Activated naive CD8-positive, alpha-beta T cell treated with anti-CD3 and anti-CD28 coated beads, Interleukin-2, amount 10 ng/mL, durations not matched to agents 7 days and 5 days (primary cell): ENCODE data around the gene NHEJ1. TPM values are rescaled to one million over a fixed set of nuclear protein-coding genes. Genes with fewer than 3 reads are reported as not detected.

Source experiments
- ATAC-seq: fragments of 150-1000 bp; cut with Tn5 transposase; one replicate; pipeline ENCODE4 v1.10.0; 2021; ENCODE audit warnings: low read depth, moderate library complexity
- POLR2A ChIA-PET: fragments of 350-600 bp; sonication (Branson Sonifier 250); formaldehyde crosslinking; loops from one replicate; lab custom pipeline; 2021; ENCODE audit warnings: antibody characterized with exemption; lab: Charles Lee
- DNase-seq: peaks from one replicate; pipeline ENCODE4 v3.0.0; 2021
- H3K27ac Mint-ChIP-seq: one replicate; pipeline ENCODE4 v1.8.0; 2022; ENCODE audit warnings: mild to moderate bottlenecking, mixed read lengths
- H3K27me3 Mint-ChIP-seq: one replicate; pipeline ENCODE4 v1.8.0; 2022; ENCODE audit warnings: mild to moderate bottlenecking, moderate library complexity, mixed read lengths
- H3K36me3 Mint-ChIP-seq: one replicate; pipeline ENCODE4 v1.8.0; 2021; ENCODE audit warnings: mild to moderate bottlenecking, mixed read lengths
- H3K4me1 Mint-ChIP-seq: one replicate; pipeline ENCODE4 v1.8.0; 2021; ENCODE audit warnings: mixed read lengths
- H3K4me3 Mint-ChIP-seq: one replicate; pipeline ENCODE4 v1.8.0; 2022; ENCODE audit warnings: mild to moderate bottlenecking, moderate library complexity, mixed read lengths
- H3K9me3 Mint-ChIP-seq: one replicate; pipeline ENCODE4 v1.8.0; 2021; ENCODE audit warnings: mixed read lengths
- total RNA-seq, 2 experiments: library from RNA; stranded (reverse); gene quantifications; one replicate each; pipeline ENCODE4 v1.2.3, GENCODE V29; 2021

Gene NHEJ1
- total RNA-seq, 2 experiments from 2014 or later = 16.7 to 17.1 TPM

- no peak overlapping the region for H3K27ac Mint-ChIP-seq
- H3K4me1 Mint-ChIP-seq = peaks cover 16% of the 10 kb centered on the region
- peaks cover 3% of the 10 kb centered on the region for H3K36me3 Mint-ChIP-seq
- ATAC-seq (peak; percentile 68), DNase-seq (no peak)
- no peaks in the 10 kb centered on the region for H3K9me3 Mint-ChIP-seq
- POLR2A ChIA-PET = no interaction called here
- H3K27me3 Mint-ChIP-seq = no peaks in the 10 kb centered on the region
- no peak overlapping the region for H3K4me3 Mint-ChIP-seq
Observed at GRCh38 chr2:219124381-219125110, 36.1 kb downstream of the NHEJ1 start.

- H3K27me3 Mint-ChIP-seq = no peaks in the 10 kb centered on the region
- POLR2A ChIA-PET = no interaction called here
- peaks cover 13% of the 10 kb centered on the region for H3K4me1 Mint-ChIP-seq
- no peaks in the 10 kb centered on the region for H3K9me3 Mint-ChIP-seq
- no peak for ATAC-seq
- DNase-seq = no peak
- H3K36me3 Mint-ChIP-seq = peaks cover 3% of the 10 kb centered on the region
- H3K4me3 Mint-ChIP-seq = no peak overlapping the region
- H3K27ac Mint-ChIP-seq = no peak overlapping the region
Observed at GRCh38 chr2:219123356-219124135, 37.1 kb downstream of the NHEJ1 start.

GRCh38 chr2:219122202-219122980, 38.2 kb downstream of the NHEJ1 start:
- H3K27me3 Mint-ChIP-seq = no peaks in the 10 kb centered on the region
- no peak overlapping the region for H3K27ac Mint-ChIP-seq
- DNase-seq (no peak), ATAC-seq (no peak)
- no peaks in the 10 kb centered on the region for H3K9me3 Mint-ChIP-seq
- POLR2A ChIA-PET = no interaction called here
- no peak overlapping the region for H3K4me3 Mint-ChIP-seq
- H3K4me1 Mint-ChIP-seq = peaks cover 11% of the 10 kb centered on the region
- peaks cover 3% of the 10 kb centered on the region for H3K36me3 Mint-ChIP-seq

- POLR2A ChIA-PET = no interaction called here
- no peak overlapping the region for H3K4me3 Mint-ChIP-seq
- no peak for ATAC-seq
Observed at GRCh38 chr2:219120082-219120481, 40.5 kb downstream of the NHEJ1 start.

GRCh38 chr2:219119422-219120043, 41.1 kb downstream of the NHEJ1 start:
- H3K4me3 Mint-ChIP-seq = no peak overlapping the region
- H3K9me3 Mint-ChIP-seq = no peaks in the 10 kb centered on the region
- H3K4me1 Mint-ChIP-seq = peaks cover 5% of the 10 kb centered on the region
- no peaks in the 10 kb centered on the region for H3K36me3 Mint-ChIP-seq
- POLR2A ChIA-PET = interaction anchor here (0.6 kb wide), 1 partner anchor 92 kb away, joined by 5 read pairs; no protein-coding TSS in a partner anchor
- H3K27me3 Mint-ChIP-seq = no peaks in the 10 kb centered on the region
- ATAC-seq (no peak), DNase-seq (peak; percentile 49)
- no peak overlapping the region for H3K27ac Mint-ChIP-seq

More at GRCh38 chr2:219120082-219120481, 40.5 kb downstream of the NHEJ1 start:
- no peaks in the 10 kb centered on the region for H3K27me3 Mint-ChIP-seq
- no peak for DNase-seq
- H3K36me3 Mint-ChIP-seq = no peaks in the 10 kb centered on the region
- no peak overlapping the region for H3K27ac Mint-ChIP-seq
- peaks cover 9% of the 10 kb centered on the region for H3K4me1 Mint-ChIP-seq
- H3K9me3 Mint-ChIP-seq = no peaks in the 10 kb centered on the region

GRCh38 chr2:219118504-219118903, 42.1 kb downstream of the NHEJ1 start:
- DNase-seq (no peak), ATAC-seq (no peak)
- Mint-ChIP-seq H3K27ac (no peak overlapping the region), H3K9me3 (no peaks in the 10 kb centered on the region), H3K27me3 (no peaks in the 10 kb centered on the region), H3K4me3 (no peak overlapping the region), H3K36me3 (no peaks in the 10 kb centered on the region), H3K4me1 (no peaks in the 10 kb centered on the region)
- POLR2A ChIA-PET = no interaction called here

- H3K27me3 Mint-ChIP-seq = no peaks in the 10 kb centered on the region
- no peaks in the 10 kb centered on the region for H3K4me1 Mint-ChIP-seq
- H3K9me3 Mint-ChIP-seq = no peaks in the 10 kb centered on the region
- DNase-seq = no peak
- H3K27ac Mint-ChIP-seq = no peak overlapping the region
- ATAC-seq = no peak
- POLR2A ChIA-PET = no interaction called here
- no peaks in the 10 kb centered on the region for H3K36me3 Mint-ChIP-seq
- H3K4me3 Mint-ChIP-seq = no peak overlapping the region
Observed at GRCh38 chr2:219116776-219117646, 43.6 kb downstream of the NHEJ1 start.

GRCh38 chr2:219112651-219113338, 47.8 kb downstream of the NHEJ1 start:
- Mint-ChIP-seq H3K27ac (no peak overlapping the region), H3K27me3 (no peaks in the 10 kb centered on the region), H3K9me3 (no peaks in the 10 kb centered on the region), H3K4me1 (peaks cover 8% of the 10 kb centered on the region), H3K36me3 (peaks cover 3% of the 10 kb centered on the region), H3K4me3 (no peak overlapping the region)
- no peak for ATAC-seq
- POLR2A ChIA-PET = no interaction called here
- no peak for DNase-seq

- peaks cover 8% of the 10 kb centered on the region for H3K4me1 Mint-ChIP-seq
- POLR2A ChIA-PET = no interaction called here
- ATAC-seq = no peak
Observed at GRCh38 chr2:219112062-219112406, 48.6 kb downstream of the NHEJ1 start.

GRCh38 chr2:219111375-219112061, 49.1 kb downstream of the NHEJ1 start:
- no peaks in the 10 kb centered on the region for H3K9me3 Mint-ChIP-seq
- H3K27me3 Mint-ChIP-seq = no peaks in the 10 kb centered on the region
- no peak for ATAC-seq
- no peak overlapping the region for H3K27ac Mint-ChIP-seq
- peaks cover 3% of the 10 kb centered on the region for H3K36me3 Mint-ChIP-seq
- POLR2A ChIA-PET = no interaction called here
- DNase-seq = no peak
- peaks cover 8% of the 10 kb centered on the region for H3K4me1 Mint-ChIP-seq
- no peak overlapping the region for H3K4me3 Mint-ChIP-seq

More at GRCh38 chr2:219112062-219112406, 48.6 kb downstream of the NHEJ1 start:
- no peak for DNase-seq
- H3K27me3 Mint-ChIP-seq = no peaks in the 10 kb centered on the region
- no peak overlapping the region for H3K4me3 Mint-ChIP-seq
- H3K9me3 Mint-ChIP-seq = no peaks in the 10 kb centered on the region
- H3K36me3 Mint-ChIP-seq = peaks cover 3% of the 10 kb centered on the region
- H3K27ac Mint-ChIP-seq = no peak overlapping the region

- Mint-ChIP-seq H3K36me3 (peaks cover 6% of the 10 kb centered on the region), H3K27me3 (no peaks in the 10 kb centered on the region), H3K9me3 (no peaks in the 10 kb centered on the region), H3K27ac (no peak overlapping the region), H3K4me1 (peaks cover 17% of the 10 kb centered on the region), H3K4me3 (no peak overlapping the region)
- ATAC-seq (peak; percentile 83), DNase-seq (no peak)
- POLR2A ChIA-PET = no interaction called here
Observed at GRCh38 chr2:219109471-219109870, 51.1 kb downstream of the NHEJ1 start.
